HepG2 (cell line): Measurements from ENCODE around the gene DNM3. TPM values are rescaled to one million over a fixed set of nuclear protein-coding genes. Genes with fewer than 3 reads are reported as not detected.
A peak's percentile ranks its signal among the peaks of the same experiment; 100 is the strongest.

ENCODE experiments used
- BRCA1 ChIP-seq: sonication (generic); formaldehyde crosslinking; IDR thresholded peaks from 2 replicates; pipeline ENCODE4 v1.4.0; 2020; ENCODE audit warnings: missing genetic modification reagents
- CC2D1A ChIP-seq: sonication (generic); formaldehyde crosslinking; IDR thresholded peaks from 2 replicates; pipeline ENCODE4 v1.8.1; 2023; ENCODE audit warnings: mild to moderate bottlenecking, missing genetic modification reagents
- EP300 ChIP-seq, 3 experiments: sonication (generic) in 1 of 3; formaldehyde crosslinking in 1 of 3; IDR thresholded peaks; 2 replicates each; pipeline versions ENCODE4 v1.5.1 to v1.6.1; 2011 to 2020; ENCODE audit warnings: low read depth in 2 of 3, low read length in 2 of 3, borderline replicate concordance in 1 of 3, improper control_type of control experiment in 1 of 3, mild to moderate bottlenecking in 1 of 3, missing genetic modification reagents in 1 of 3, moderate library complexity in 1 of 3
- HMG20A ChIP-seq: IDR thresholded peaks from 2 replicates; pipeline ENCODE4 v1.6.1; 2016; ENCODE audit warnings: borderline replicate concordance
- JUNB ChIP-seq: sonication (generic); formaldehyde crosslinking; IDR thresholded peaks from 2 replicates; pipeline ENCODE4 v1.8.0; 2022; ENCODE audit warnings: missing genetic modification reagents, mild to moderate bottlenecking, borderline replicate concordance
- NPAS2 ChIP-seq: sonication (generic); formaldehyde crosslinking; IDR thresholded peaks from 2 replicates; pipeline ENCODE4 v1.8.0; 2022; ENCODE audit warnings: mild to moderate bottlenecking, missing genetic modification reagents, borderline replicate concordance
- NR1H2 ChIP-seq: sonication (generic); formaldehyde crosslinking; IDR thresholded peaks from 2 replicates; pipeline ENCODE4 v1.8.1; 2022; ENCODE audit warnings: low read depth, missing genetic modification reagents, borderline replicate concordance
- PAF1 ChIP-seq: IDR thresholded peaks from 2 replicates; pipeline ENCODE4 v1.6.1; 2016; ENCODE audit warnings: missing genetic modification reagents, missing compliant biosample characterization
- SAP130 ChIP-seq: IDR thresholded peaks from 2 replicates; pipeline ENCODE4 v1.6.1; 2016; ENCODE audit warnings: low read depth
- TCF7 ChIP-seq: sonication (generic); IDR thresholded peaks from 2 replicates; pipeline ENCODE4 v1.6.1; 2016; ENCODE audit warnings: antibody characterized with exemption, low read depth
- ZNF230 ChIP-seq: sonication (generic); formaldehyde crosslinking; IDR thresholded peaks from 2 replicates; pipeline ENCODE4 v1.4.0; 2020; ENCODE audit warnings: mild to moderate bottlenecking, missing genetic modification reagents
- ZNF430 ChIP-seq: sonication (generic); formaldehyde crosslinking; IDR thresholded peaks from 2 replicates; pipeline ENCODE4 v1.9.0; 2021; ENCODE audit warnings: mild to moderate bottlenecking, missing genetic modification reagents
- ZNF644 ChIP-seq: IDR thresholded peaks from 2 replicates; pipeline ENCODE4 v1.6.1; 2016; ENCODE audit warnings: low read depth
- ZNF720 ChIP-seq: sonication (generic); formaldehyde crosslinking; IDR thresholded peaks from 2 replicates; pipeline ENCODE4 v1.4.0; 2020; ENCODE audit warnings: missing genetic modification reagents
- polyA plus RNA-seq, 8 experiments: library from polyadenylated mRNA; depleted of rRNA in 3 of 8; stranded (reverse) in 7 of 8; unstranded in 1 of 8; fragments of >200 nt; fragmentation: Illumina TruSeq in 4 of 8; extraction: Trizol in 4 of 8; gene quantifications; 2 replicates each; pipeline versions ENCODE4 v1.2.1 to v1.2.3, GENCODE V29; 2011 to 2016; ENCODE audit warnings: low read depth in 4 of 8, missing spikeins in 1 of 8, mixed read lengths in 1 of 8; ENCODE audit not compliant: insufficient read depth in 1 of 8
- total RNA-seq, 5 experiments: library from RNA; depleted of rRNA; stranded (reverse); fragments of >200 nt; fragmentation: Illumina TruSeq; extraction: Trizol; gene quantifications; 2 replicates each; pipeline ENCODE4 v1.2.3, GENCODE V29; 2016; ENCODE audit warnings: low read depth in 1 of 5
- TF ChIP-seq, protein P1 (sequence below): IDR thresholded peaks from 2 replicates; pipeline ENCODE4 v1.6.1; 2016; ENCODE audit warnings: low read depth, missing genetic modification reagents, missing compliant biosample characterization
- TF ChIP-seq, protein P2 (sequence below): sonication (generic); formaldehyde crosslinking; IDR thresholded peaks from 2 replicates; pipeline ENCODE4 v1.9.0; 2022; ENCODE audit warnings: low read depth, missing genetic modification reagents
- TF ChIP-seq, protein P3 (sequence below): sonication (generic); formaldehyde crosslinking; IDR thresholded peaks from 2 replicates; pipeline ENCODE4 v1.5.0; 2020; ENCODE audit warnings: mild to moderate bottlenecking, missing genetic modification reagents
- TF ChIP-seq, protein P4 (sequence below): sonication (generic); formaldehyde crosslinking; IDR thresholded peaks from 2 replicates; pipeline ENCODE4 v1.4.0; 2020; ENCODE audit warnings: missing genetic modification reagents, borderline replicate concordance

The DNM3 gene
- total and polyA plus RNA-seq, 2 of the 13 experiments (the other 11 are each of a cell fraction or from before 2014, with no cell fraction given) = 0.05 TPM; not detected in 1

DNA sequence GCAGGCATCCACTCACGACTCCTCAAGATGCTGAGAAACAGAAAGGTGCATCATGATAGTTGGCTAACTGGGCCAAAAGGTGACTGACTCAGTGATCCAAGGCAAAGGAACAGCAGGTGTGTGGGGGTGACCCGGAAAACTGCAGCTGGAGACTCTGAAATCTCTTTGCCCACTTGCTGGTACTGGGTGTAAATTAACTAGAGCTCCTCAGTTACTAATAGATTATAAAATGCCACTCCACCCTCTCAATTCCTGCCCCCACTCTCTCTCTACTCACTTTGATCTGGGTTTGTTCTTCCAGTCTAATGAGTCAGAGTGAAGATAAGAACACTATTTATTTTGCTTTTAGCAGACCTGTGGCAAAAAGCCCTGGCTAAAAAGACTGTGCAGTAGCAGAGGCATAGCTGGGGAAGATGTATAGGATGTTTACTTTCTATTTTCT, 609.7 kb downstream of the DNM3 start (continued):
- TF ChIP-seq SAP130 (CRISPR knock-in tag) (peak; percentile 16; the same call in 1 of the 2 replicates), TCF7 (peak; percentile 90), EP300 (IDR thresholded peaks at IDR 0.05; ENCODE audit: low read depth in 2 of 2, low read length in 2 of 2) (peak in 1 of 2 experiments; percentile 79; a peak in 2 of 4 replicates), EP300 (CRISPR knock-in tag; IDR thresholded peaks at IDR 0.05; ENCODE audit: borderline replicate concordance) (peak; percentile 40; the same call in 1 of the 2 replicates), ZNF644 (no peak), ZNF720 (CRISPR knock-in tag) (no peak), ZNF430 (CRISPR knock-in tag) (no peak), PAF1 (CRISPR knock-in tag) (no peak), BRCA1 (CRISPR knock-in tag) (no peak), CC2D1A (CRISPR knock-in tag) (no peak), JUNB (CRISPR knock-in tag) (peak; percentile 12; the same call in 1 of the 2 replicates), HMG20A (CRISPR knock-in tag) (peak; percentile 65; the same call in 1 of the 2 replicates), NPAS2 (no peak), ZNF230 (no peak), NR1H2 (CRISPR knock-in tag) (no peak)
- TF ChIP-seq, protein P1, sequence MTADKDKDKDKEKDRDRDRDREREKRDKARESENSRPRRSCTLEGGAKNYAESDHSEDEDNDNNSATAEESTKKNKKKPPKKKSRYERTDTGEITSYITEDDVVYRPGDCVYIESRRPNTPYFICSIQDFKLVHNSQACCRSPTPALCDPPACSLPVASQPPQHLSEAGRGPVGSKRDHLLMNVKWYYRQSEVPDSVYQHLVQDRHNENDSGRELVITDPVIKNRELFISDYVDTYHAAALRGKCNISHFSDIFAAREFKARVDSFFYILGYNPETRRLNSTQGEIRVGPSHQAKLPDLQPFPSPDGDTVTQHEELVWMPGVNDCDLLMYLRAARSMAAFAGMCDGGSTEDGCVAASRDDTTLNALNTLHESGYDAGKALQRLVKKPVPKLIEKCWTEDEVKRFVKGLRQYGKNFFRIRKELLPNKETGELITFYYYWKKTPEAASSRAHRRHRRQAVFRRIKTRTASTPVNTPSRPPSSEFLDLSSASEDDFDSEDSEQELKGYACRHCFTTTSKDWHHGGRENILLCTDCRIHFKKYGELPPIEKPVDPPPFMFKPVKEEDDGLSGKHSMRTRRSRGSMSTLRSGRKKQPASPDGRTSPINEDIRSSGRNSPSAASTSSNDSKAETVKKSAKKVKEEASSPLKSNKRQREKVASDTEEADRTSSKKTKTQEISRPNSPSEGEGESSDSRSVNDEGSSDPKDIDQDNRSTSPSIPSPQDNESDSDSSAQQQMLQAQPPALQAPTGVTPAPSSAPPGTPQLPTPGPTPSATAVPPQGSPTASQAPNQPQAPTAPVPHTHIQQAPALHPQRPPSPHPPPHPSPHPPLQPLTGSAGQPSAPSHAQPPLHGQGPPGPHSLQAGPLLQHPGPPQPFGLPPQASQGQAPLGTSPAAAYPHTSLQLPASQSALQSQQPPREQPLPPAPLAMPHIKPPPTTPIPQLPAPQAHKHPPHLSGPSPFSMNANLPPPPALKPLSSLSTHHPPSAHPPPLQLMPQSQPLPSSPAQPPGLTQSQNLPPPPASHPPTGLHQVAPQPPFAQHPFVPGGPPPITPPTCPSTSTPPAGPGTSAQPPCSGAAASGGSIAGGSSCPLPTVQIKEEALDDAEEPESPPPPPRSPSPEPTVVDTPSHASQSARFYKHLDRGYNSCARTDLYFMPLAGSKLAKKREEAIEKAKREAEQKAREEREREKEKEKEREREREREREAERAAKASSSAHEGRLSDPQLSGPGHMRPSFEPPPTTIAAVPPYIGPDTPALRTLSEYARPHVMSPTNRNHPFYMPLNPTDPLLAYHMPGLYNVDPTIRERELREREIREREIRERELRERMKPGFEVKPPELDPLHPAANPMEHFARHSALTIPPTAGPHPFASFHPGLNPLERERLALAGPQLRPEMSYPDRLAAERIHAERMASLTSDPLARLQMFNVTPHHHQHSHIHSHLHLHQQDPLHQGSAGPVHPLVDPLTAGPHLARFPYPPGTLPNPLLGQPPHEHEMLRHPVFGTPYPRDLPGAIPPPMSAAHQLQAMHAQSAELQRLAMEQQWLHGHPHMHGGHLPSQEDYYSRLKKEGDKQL = peak; percentile 68; the same call in 1 of the 2 replicates
- TF ChIP-seq, protein P2, sequence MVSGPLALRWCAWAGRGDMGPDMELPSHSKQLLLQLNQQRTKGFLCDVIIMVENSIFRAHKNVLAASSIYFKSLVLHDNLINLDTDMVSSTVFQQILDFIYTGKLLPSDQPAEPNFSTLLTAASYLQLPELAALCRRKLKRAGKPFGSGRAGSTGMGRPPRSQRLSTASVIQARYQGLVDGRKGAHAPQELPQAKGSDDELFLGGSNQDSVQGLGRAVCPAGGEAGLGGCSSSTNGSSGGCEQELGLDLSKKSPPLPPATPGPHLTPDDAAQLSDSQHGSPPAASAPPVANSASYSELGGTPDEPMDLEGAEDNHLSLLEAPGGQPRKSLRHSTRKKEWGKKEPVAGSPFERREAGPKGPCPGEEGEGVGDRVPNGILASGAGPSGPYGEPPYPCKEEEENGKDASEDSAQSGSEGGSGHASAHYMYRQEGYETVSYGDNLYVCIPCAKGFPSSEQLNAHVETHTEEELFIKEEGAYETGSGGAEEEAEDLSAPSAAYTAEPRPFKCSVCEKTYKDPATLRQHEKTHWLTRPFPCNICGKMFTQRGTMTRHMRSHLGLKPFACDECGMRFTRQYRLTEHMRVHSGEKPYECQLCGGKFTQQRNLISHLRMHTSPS (CRISPR knock-in tag) = no peak
- TF ChIP-seq, protein P3, sequence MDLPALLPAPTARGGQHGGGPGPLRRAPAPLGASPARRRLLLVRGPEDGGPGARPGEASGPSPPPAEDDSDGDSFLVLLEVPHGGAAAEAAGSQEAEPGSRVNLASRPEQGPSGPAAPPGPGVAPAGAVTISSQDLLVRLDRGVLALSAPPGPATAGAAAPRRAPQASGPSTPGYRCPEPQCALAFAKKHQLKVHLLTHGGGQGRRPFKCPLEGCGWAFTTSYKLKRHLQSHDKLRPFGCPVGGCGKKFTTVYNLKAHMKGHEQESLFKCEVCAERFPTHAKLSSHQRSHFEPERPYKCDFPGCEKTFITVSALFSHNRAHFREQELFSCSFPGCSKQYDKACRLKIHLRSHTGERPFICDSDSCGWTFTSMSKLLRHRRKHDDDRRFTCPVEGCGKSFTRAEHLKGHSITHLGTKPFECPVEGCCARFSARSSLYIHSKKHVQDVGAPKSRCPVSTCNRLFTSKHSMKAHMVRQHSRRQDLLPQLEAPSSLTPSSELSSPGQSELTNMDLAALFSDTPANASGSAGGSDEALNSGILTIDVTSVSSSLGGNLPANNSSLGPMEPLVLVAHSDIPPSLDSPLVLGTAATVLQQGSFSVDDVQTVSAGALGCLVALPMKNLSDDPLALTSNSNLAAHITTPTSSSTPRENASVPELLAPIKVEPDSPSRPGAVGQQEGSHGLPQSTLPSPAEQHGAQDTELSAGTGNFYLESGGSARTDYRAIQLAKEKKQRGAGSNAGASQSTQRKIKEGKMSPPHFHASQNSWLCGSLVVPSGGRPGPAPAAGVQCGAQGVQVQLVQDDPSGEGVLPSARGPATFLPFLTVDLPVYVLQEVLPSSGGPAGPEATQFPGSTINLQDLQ (CRISPR knock-in tag) = no peak
- TF ChIP-seq, protein P4, sequence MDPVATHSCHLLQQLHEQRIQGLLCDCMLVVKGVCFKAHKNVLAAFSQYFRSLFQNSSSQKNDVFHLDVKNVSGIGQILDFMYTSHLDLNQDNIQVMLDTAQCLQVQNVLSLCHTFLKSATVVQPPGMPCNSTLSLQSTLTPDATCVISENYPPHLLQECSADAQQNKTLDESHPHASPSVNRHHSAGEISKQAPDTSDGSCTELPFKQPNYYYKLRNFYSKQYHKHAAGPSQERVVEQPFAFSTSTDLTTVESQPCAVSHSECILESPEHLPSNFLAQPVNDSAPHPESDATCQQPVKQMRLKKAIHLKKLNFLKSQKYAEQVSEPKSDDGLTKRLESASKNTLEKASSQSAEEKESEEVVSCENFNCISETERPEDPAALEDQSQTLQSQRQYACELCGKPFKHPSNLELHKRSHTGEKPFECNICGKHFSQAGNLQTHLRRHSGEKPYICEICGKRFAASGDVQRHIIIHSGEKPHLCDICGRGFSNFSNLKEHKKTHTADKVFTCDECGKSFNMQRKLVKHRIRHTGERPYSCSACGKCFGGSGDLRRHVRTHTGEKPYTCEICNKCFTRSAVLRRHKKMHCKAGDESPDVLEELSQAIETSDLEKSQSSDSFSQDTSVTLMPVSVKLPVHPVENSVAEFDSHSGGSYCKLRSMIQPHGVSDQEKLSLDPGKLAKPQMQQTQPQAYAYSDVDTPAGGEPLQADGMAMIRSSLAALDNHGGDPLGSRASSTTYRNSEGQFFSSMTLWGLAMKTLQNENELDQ (CRISPR knock-in tag) = no peak
